GM12875 (cell line): Measurements from ENCODE around the gene SMARCC1.

Experiments used
- H3K4me3 ChIP-seq: one replicate; pipeline ENCODE4 v1.5.1; 2011; ENCODE audit warnings: low read depth, low read length, control low read depth
- TF ChIP-seq, protein P1 (sequence below): IDR thresholded peaks from 2 replicates; pipeline ENCODE4 v1.5.1; 2011; ENCODE audit warnings: low read depth, mild to moderate bottlenecking, control low read depth, inconsistent platforms, low read length, moderate library complexity, borderline replicate concordance; ENCODE audit not compliant: insufficient read depth

SMARCC1 gene

DNA sequence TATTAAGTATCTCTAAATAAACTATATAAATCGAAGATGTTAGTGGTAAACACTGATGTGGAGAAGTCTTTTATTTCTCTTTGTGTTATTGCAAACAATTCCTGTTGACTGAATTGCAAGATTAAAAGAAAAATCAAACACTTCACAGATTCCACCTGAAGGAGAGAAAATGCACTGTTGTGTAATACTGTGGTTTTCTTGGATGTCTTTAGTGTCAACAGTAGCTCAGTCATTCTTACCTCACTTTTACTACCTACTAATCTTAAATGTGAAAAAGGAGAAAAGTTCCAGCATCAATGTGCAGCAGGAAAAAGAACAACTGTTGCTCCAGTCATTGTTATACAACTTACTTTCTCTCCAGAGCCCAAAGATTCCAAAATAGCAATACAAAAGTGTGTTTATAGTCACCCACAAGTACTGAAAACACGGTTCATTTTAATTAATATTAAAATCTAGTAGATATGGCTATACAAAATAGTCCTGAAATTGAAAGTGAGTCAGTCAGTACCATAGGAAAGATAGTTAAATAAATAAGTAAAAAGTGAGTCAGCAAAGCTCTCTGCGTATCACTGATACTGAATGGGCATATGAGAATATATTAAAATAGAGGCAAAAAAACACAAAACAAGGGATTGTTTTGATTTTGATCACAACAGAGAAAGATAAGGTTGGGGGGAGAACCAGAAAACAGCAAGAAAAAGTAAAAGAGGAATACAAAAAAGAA lies 112.5 kb downstream of the SMARCC1 start:
- H3K4me3 ChIP-seq, result no peak overlapping the region
- TF ChIP-seq, protein P1, sequence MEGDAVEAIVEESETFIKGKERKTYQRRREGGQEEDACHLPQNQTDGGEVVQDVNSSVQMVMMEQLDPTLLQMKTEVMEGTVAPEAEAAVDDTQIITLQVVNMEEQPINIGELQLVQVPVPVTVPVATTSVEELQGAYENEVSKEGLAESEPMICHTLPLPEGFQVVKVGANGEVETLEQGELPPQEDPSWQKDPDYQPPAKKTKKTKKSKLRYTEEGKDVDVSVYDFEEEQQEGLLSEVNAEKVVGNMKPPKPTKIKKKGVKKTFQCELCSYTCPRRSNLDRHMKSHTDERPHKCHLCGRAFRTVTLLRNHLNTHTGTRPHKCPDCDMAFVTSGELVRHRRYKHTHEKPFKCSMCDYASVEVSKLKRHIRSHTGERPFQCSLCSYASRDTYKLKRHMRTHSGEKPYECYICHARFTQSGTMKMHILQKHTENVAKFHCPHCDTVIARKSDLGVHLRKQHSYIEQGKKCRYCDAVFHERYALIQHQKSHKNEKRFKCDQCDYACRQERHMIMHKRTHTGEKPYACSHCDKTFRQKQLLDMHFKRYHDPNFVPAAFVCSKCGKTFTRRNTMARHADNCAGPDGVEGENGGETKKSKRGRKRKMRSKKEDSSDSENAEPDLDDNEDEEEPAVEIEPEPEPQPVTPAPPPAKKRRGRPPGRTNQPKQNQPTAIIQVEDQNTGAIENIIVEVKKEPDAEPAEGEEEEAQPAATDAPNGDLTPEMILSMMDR, result no peak

DNA sequence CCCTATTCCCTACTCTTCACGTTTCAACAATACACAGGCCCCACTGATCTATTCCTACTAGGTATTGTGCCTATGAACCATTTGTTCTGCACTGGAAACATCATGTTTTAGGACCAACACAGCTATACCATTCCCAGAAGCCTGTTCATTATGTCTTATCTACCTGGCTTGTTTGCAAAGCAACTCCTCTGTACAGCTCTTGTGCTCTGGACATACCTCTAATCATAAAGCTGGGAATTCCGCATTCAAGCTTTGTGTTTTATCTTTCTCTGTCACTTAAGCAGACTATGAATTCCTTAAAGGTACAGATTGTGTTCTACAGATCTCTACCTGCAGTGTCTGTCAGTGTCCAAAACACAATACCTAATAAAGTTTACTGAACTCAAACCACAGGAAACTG lies 115.6 kb downstream of the SMARCC1 start:
- TF ChIP-seq, protein P1, result no peak
- H3K4me3 ChIP-seq, result no peak overlapping the region

DNA sequence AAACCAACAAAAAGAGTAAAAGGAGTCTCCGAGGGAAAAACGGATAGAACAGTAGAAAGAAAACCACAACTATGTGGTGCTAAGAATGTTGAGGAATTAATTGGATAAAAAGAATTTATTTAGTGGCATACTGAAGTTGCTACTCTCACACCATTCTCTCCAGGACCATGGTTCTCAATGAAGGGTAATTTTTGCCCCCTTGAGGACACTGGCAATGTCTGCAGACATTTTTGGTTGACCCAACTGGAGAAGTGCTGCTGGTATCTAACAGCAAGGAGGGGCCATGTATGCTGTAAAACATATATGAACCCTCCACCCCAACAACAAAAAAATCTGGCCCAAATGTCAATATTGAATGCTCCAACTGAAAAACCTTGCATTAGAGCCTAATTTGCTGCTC lies 117.2 kb downstream of the SMARCC1 start:
- TF ChIP-seq, protein P1, result peak; percentile 24; the same call in 1 of the 2 replicates
- H3K4me3 ChIP-seq, result no peak overlapping the region

DNA sequence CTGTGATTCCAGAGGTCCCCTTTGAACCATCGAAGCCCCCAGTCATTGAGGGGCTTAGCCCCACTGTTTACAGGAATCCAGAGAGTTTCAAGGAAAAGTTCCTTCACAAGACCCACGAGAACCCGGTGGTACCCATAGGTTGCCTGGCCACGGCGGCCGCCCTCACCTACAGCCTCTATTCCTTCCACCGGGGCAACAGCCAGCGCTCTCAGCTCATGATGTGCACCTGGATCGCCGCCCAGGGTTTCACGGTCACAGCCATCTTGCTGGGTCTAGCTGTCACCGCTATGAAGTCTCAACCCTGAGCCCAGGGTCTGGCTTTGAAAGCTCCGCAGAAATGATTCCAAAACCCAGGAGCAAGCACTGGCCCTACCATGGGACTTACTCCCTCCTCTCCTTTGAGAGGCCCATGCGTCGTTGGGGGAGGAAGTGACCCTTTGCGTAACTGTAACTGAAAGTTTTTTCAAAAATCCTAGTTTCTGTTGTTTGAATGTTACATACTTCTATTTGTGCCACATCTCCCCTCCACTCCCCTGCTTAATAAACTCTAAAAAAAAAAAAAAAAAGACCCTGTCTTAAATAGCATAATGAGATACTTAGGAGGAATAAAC lies 118.0 kb downstream of the SMARCC1 start:
- H3K4me3 ChIP-seq, result no peak overlapping the region
- TF ChIP-seq, protein P1, result no peak

DNA sequence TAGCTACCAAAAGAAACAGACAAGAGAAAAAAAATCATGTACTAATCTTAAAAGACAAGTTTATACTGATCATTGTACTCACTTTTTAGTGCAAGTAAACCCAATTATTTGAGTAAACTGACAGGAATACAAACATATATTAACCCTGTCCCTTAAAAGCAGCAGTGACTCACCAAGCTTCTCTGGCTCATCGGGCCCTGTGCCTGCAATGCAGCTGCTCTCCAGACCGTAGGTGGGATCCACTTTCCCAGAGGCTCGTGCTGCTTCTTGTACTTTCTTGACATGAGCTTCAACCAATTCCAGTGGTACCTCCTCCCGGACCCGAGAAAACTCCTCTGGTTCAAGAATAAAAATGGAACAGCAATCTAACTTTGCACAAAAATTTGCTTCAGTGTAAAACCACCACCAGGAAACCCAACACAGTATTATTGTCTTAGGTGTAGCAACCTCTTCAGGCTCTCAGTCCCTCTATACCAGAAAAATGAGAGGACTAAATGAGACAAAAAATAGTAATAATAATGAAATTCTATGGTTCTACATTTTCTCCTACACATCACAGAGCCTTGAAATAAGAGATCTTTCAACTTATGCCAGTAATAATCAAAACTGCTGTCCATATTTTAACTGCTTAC lies 120.5 kb downstream of the SMARCC1 start:
- TF ChIP-seq, protein P1, result no peak
- no peak overlapping the region for H3K4me3 ChIP-seq

DNA sequence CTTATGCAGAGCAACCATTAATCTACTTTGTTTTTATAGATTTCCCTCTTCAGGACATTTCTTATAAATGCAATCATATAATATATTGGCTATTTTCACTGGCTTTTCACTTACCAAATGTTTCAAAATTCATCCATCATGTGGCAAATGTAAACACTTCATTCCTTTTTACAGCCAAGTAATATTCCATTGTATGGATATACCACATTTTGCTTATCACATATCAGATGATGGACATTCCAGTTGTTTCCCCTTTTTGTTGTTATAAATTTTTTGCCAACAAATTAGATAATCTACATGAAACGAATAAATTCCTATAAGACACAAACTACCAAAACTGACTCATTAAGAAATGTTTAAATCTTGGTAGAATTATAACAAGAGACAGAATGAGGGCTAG lies 123.2 kb downstream of the SMARCC1 start:
- TF ChIP-seq, protein P1, result no peak
- H3K4me3 ChIP-seq, result no peak overlapping the region
